Neural crest cell (in vitro differentiated cells): ENCODE results near the gene CDH23. TPM values are rescaled to one million over a fixed set of nuclear protein-coding genes. Genes with fewer than 3 reads are reported as not detected.

Experiments
- DNase-seq: peaks from one replicate; pipeline ENCODE4 v3.0.0; 2021; ENCODE audit warnings: low read depth, mixed read lengths, low spot score
- H3K27ac Mint-ChIP-seq: one replicate; pipeline ENCODE4 v1.8.0; 2021; ENCODE audit warnings: mild to moderate bottlenecking, mixed read lengths; ENCODE audit not compliant: unreplicated experiment
- H3K27me3 Mint-ChIP-seq: 2 replicates; pipeline ENCODE4 v1.8.0; 2021; ENCODE audit warnings: low read depth, mild to moderate bottlenecking, mixed read lengths
- H3K36me3 Mint-ChIP-seq: 2 replicates; pipeline ENCODE4 v1.8.0; 2021; ENCODE audit warnings: low read depth, mild to moderate bottlenecking, mixed read lengths
- H3K4me1 Mint-ChIP-seq: 2 replicates; pipeline ENCODE4 v1.8.0; 2021; ENCODE audit warnings: mixed read lengths
- H3K4me3 Mint-ChIP-seq: one replicate; pipeline ENCODE4 v1.8.0; 2021; ENCODE audit warnings: mild to moderate bottlenecking, mixed read lengths
- H3K9me3 Mint-ChIP-seq: 2 replicates; pipeline ENCODE4 v1.8.0; 2021; ENCODE audit warnings: mixed read lengths
- CTCF ChIP-seq: fragments of 200-600 bp; sonication (generic); conservative IDR thresholded peaks from 2 replicates; pipeline ENCODE4 v1.5.0; 2021; ENCODE audit warnings: antibody characterized with exemption, mild to moderate bottlenecking
- total RNA-seq: library from RNA; stranded (reverse); gene quantifications from 2 replicates; pipeline ENCODE4 v1.2.1, GENCODE V29; 2021

CDH23 gene
- total RNA-seq, 1 donor from 2014 or later = 2.6 TPM

- no peak overlapping the region for H3K27ac Mint-ChIP-seq
- no peak for TF ChIP-seq CTCF
- peaks cover 18% of the 10 kb centered on the region for H3K4me1 Mint-ChIP-seq
- no peaks in the 10 kb centered on the region for H3K27me3 Mint-ChIP-seq
- no peak overlapping the region for H3K4me3 Mint-ChIP-seq
- H3K36me3 Mint-ChIP-seq = no peaks in the 10 kb centered on the region
- no peak for DNase-seq
- H3K9me3 Mint-ChIP-seq = no peaks in the 10 kb centered on the region
Observed at GRCh38 chr10:71752391-71753090, 355.8 kb downstream of the CDH23 start.

GRCh38 chr10:71753091-71753959 is 356.6 kb downstream of the CDH23 start:
- H3K27me3 Mint-ChIP-seq = no peaks in the 10 kb centered on the region
- TF ChIP-seq CTCF = no peak
- no peaks in the 10 kb centered on the region for H3K9me3 Mint-ChIP-seq
- DNase-seq = no peak
- peaks cover 16% of the 10 kb centered on the region for H3K4me1 Mint-ChIP-seq
- H3K27ac Mint-ChIP-seq = no peak overlapping the region
- H3K36me3 Mint-ChIP-seq = no peaks in the 10 kb centered on the region
- H3K4me3 Mint-ChIP-seq = no peak overlapping the region

- Mint-ChIP-seq H3K9me3 (no peaks in the 10 kb centered on the region), H3K27me3 (no peaks in the 10 kb centered on the region), H3K36me3 (no peaks in the 10 kb centered on the region), H3K4me3 (no peak overlapping the region), H3K4me1 (peaks cover 9% of the 10 kb centered on the region), H3K27ac (no peak overlapping the region)
- DNase-seq = no peak
- TF ChIP-seq CTCF = no peak
Observed at GRCh38 chr10:71753960-71754505, 357.3 kb downstream of the CDH23 start.

GRCh38 chr10:71754562-71754961 is 357.8 kb downstream of the CDH23 start:
- Mint-ChIP-seq H3K9me3 (no peaks in the 10 kb centered on the region), H3K4me3 (no peak overlapping the region), H3K36me3 (no peaks in the 10 kb centered on the region), H3K4me1 (peaks cover 6% of the 10 kb centered on the region), H3K27ac (no peak overlapping the region), H3K27me3 (no peaks in the 10 kb centered on the region)
- no peak for DNase-seq
- no peak for TF ChIP-seq CTCF

- DNase-seq = no peak
- TF ChIP-seq CTCF = no peak
- Mint-ChIP-seq H3K27me3 (no peaks in the 10 kb centered on the region), H3K4me1 (peaks cover 6% of the 10 kb centered on the region), H3K27ac (no peak overlapping the region), H3K9me3 (no peaks in the 10 kb centered on the region), H3K36me3 (no peaks in the 10 kb centered on the region), H3K4me3 (no peak overlapping the region)
Observed at GRCh38 chr10:71755179-71755879, 358.6 kb downstream of the CDH23 start.
